Inflammatory macrophage treated with lipopolysaccharide for 4 hours (primary cell): ENCODE measurements around the gene MYMX.
A peak's percentile ranks its signal among the peaks of the same experiment; 100 is the strongest.
"Not testable (repeated sequence)": the region's sequence is repeated elsewhere in the genome, so short reads cannot be mapped to it uniquely, and the experiment has no call there.

Experiments
- DNase-seq: peaks from one replicate; pipeline ENCODE4 v3.0.0-alpha.2; 2020

The MYMX gene

GRCh38 chr6:44216677-44217331, at the start of gene MYMX:
Gene MYMX (plus strand): TSS chr6:44216926. CDS start chr6:44217472, 546 bp downstream.
- no peak for DNase-seq

GRCh38 chr6:44167567-44167966, 49.2 kb upstream of the MYMX start:
- DNase-seq: no peak

- no peak for DNase-seq
Observed at GRCh38 chr6:44169154-44169553, 47.6 kb upstream of the MYMX start.

GRCh38 chr6:44169886-44170570, 46.7 kb upstream of the MYMX start:
- DNase-seq: no peak

DNA sequence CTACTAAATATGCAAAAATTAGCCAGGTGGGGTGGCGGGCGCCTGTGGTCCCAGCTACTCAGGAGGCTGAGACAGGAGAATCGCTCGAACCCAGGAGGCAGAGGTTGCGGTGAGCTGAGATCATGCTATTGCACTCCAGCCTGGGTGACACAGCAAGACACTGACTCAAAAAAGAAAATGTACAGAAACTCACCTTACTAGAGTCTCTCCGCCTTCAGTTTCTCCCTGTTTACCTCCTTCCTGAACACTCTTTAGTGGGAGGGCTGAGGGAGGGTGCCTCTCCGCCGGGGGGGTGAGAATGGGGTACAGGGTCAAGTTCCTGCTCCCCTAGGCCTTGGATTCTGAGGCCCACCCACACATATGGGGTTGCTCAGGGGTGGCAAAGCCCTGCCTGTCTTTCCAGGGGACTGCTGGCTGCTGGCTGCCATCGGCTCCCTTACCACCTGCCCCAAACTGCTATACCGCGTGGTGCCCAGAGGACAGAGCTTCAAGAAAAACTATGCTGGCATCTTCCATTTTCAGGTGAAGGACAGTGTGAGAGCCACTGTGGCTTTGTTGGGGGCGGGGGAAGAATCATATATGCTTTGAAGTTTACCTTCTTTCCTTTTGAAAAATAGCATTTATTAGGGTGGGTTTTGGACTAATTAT, 44.7 kb upstream of the MYMX start:
- DNase-seq: no peak

DNA sequence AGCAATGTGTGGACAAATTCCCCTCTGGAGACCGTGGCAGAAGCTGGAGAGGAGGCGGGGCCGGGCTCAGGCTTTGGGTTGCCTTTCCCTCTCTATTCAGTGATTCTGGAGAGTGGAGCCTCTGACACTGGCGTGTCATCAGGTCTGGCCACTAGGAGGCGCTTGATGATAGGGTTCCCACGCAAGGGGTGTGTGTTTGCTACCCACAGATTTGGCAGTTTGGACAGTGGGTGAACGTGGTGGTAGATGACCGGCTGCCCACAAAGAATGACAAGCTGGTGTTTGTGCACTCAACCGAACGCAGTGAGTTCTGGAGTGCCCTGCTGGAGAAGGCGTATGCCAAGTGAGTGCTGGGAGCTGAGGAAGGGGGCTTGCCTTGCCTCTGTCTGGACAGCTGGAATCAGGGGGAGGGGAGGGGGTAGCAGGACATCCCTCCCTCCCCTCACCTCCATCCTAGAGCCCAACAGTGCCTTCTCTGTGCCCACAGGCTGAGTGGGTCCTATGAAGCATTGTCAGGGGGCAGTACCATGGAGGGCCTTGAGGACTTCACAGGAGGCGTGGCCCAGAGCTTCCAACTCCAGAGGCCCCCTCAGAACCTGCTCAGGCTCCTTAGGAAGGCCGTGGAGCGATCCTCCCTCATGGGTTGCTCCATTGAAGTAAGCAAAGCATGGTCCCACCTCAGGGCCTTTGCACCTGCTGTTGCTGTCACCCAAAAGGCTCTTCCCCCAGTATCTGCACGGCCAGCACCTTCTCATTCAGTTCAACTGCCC, 43.8 kb upstream of the MYMX start:
- DNase-seq: peak; percentile 89

- DNase-seq: peak; percentile 20
Observed at GRCh38 chr6:44176130-44176761, 40.5 kb upstream of the MYMX start.

DNA sequence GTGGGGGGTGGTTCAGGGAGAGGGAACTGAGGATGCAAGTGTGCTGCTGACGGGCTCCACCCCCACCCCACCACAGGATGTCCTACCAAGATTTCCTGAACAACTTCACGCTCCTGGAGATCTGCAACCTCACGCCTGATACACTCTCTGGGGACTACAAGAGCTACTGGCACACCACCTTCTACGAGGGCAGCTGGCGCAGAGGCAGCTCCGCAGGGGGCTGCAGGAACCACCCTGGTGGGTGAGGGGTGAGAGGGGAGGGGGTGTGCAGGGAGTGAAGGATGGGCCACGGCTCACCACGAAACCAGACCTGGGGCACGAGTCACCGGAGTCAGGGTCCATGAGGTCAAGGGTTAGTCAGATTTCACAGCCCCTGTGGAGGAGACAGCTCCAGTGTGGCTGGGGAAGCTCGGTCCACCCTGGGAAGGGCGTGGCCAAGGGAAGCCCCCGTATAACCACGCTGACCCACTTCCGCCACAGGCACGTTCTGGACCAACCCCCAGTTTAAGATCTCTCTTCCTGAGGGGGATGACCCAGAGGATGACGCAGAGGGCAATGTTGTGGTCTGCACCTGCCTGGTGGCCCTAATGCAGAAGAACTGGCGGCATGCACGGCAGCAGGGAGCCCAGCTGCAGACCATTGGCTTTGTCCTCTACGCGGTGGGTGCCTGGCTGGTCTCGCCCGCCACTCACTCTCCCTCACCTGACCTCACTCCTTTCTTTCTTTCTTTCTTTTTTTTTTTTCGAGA, 39.8 kb upstream of the MYMX start:
- DNase-seq: peak; percentile 8

- DNase-seq: no peak
Observed at GRCh38 chr6:44177691-44178423, 38.9 kb upstream of the MYMX start.

DNA sequence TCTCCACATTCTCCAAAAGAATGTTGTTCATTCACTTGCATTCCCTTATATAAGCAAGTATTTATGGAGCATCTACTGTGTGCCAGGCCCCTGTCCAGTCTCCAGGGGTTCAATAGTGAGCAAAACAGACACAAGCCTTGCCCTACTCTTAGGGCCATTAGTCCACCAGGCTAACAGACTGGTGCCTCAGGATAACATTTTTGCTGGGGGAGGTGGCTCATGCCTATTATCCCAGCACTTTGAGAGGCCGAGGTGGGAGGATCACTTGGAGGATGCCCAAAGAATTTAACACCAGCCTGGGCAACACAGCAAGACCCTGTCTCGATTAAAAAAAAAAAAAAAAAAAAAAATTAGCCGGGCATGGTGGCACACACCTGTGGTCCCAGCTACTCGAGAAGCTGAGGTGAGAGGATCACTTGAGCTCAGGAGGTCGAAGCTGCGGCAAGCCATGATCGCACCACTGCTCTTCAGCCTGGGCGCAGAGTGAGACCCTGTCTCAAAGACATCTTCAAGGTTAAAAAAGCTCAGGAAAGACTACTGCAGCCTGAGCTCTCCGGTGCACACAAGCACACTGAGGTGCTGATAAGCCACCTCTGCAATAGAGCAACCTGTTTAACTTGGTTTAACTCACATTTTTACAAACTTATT, 38.2 kb upstream of the MYMX start:
- no peak for DNase-seq

DNA sequence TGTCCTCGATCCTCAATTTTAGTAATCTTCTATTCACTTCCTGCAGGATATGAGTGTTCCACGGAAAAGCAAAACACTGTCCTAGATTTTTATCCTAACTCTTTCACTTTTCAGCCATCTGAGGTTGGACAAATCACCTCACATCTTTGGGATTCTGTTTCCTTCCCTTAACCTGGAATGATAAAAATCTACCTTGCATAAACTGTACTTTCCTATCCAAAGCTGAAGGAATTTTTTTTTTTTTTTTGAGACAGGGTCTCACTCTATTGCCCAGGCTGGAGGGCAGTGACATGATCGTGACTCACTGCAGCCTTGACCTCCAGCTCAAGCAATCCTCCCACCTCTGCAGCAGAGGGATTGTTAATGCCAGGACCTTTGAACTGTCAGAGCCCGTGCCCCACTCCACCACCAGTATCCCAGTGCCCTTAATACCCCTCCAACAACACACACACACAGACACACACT, 37.6 kb upstream of the MYMX start:
- DNase-seq: no peak

GRCh38 chr6:44179648-44180047, 37.1 kb upstream of the MYMX start:
- no peak for DNase-seq

- DNase-seq: no peak
Observed at GRCh38 chr6:44180406-44180805, 36.3 kb upstream of the MYMX start.

- DNase-seq: no peak
Observed at GRCh38 chr6:44180886-44181285, 35.8 kb upstream of the MYMX start.

GRCh38 chr6:44181784-44182183, 34.9 kb upstream of the MYMX start:
- DNase-seq: not testable (repeated sequence)

DNA sequence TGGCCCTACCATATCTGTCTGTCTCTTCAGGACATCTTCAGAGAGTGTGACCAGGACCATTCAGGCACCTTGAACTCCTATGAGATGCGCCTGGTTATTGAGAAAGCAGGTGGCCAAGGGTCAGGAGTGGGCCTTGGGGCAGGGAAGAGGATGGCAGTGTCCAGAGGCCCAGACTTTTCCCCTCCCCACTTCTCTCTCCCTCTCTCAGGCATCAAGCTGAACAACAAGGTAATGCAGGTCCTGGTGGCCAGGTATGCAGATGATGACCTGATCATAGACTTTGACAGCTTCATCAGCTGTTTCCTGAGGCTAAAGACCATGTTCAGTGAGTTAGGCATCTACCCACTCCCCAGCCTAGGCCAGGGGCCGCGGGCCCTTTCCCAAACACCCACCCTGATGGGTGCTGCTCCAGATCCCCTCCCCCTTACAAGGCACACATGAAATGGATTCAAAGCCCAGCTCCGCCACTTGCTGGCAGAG, 33.8 kb upstream of the MYMX start:
- no peak for DNase-seq

GRCh38 chr6:44183783-44184182, 32.9 kb upstream of the MYMX start:
- DNase-seq: no peak

DNA sequence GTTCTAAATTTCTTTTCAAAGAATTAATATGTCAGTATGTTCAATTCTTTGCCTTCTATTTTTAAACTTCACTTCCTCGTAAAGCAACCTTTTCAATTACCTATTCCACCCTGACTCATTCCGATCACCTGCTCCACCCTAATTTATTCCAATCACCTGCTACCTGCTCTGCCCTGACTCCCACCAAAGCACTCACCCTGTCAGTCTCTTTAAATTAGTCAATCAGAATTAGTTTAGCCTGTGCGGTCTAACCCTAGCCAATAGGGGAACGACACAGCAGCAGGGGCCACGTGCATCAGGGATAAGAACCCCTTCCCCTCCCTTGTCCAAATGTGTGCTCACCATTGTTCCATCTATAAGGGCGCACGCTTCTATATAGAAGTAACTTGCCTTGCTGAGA, 31.4 kb upstream of the MYMX start:
- DNase-seq: not testable (repeated sequence)

DNA sequence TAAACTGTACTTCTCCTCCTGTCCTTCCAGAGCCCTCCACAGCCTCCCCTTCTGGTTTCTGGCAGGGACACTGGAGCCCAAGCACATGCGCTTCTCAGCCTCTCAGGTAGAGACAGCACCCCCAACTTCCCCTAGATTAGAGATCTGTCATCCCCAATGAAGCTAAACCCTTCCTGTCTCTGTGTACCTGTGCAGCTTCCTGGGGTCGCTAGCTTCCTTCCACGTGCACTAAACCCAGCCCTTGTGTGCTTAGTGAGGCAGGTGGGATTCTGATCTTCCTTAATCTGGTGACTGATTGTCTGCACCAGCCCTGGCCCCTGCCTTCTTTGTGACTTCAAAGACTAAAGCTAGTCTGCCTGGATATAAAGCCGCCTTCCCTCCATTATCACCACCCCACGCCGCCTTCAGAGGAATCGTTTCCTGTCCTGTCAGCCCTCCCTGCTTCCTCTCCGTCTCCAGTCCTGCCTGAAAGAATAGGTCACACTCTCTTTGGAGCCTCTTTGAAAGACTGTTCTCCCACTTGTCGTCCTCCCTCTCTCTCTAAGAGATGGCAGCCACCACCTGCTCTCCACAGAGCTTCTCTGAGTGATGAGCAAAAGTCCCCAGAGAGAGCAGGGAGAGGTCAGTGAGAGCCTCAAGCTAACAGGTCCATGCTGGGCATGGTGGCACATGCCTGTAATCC, 30.6 kb upstream of the MYMX start:
- no peak for DNase-seq

- no peak for DNase-seq
Observed at GRCh38 chr6:44186635-44187025, 30.1 kb upstream of the MYMX start.
